Heart left ventricle (tissue), 13 donors: Measurements from ENCODE around the gene KIAA1614.

ENCODE experiments used
- POLR2A ChIP-seq, 2 donors: fragments of 450-650 bp; IDR thresholded peaks; one replicate each; pipeline ENCODE4 v1.6.1; 2017; ENCODE audit warnings: antibody characterized with exemption in 2 of 2, mild to moderate bottlenecking in 2 of 2, moderate library complexity in 2 of 2
- TF ChIP-seq, protein P1 (sequence below), 12 donors: fragments of 200-600 bp; sonication (generic) in 4 of 12; IDR thresholded peaks; one replicate each; pipeline versions ENCODE4 v1.5.0 to v1.8.0; 2018 to 2022; ENCODE audit warnings: antibody characterized with exemption in 12 of 12, mild to moderate bottlenecking in 5 of 12
- donor health status: ischemic (EF 13 %, LVEDD 7.1; RV severe dilation, severe dysfunction).
- donor health status: DM: no; HTN: yes; CAD: no.
- donor health status: DM: no; HTN: no; CAD: no.
- donor health status: ischemic (EF 25% LVEDD 6.9; RV normal size, moderate dysfunction).
- donor health status: ischemic (EF 25% LVEDD 5.7; RV mildly dilated, moderate dysfunction).
- donor health status: ischemic (EF 35%, LVEDD 5.7; RV mildly dilated, moderate dysfunction).
- donor health status: nonischemic (EF 11% LVEDD 7.7; RV severe dilation, severe dysfunction).
- donor health status: DM: yes; HTN: yes; CAD: no.
- donor health status: PGD.
- donor health status: ischemic (EF 29% LVEDD 5.4; RV normal size, mild dysfunction).
- donor health status: nonischemic (EF 23%, LVEDD 6.1; RV moderate dilation, normal function).

DNA sequence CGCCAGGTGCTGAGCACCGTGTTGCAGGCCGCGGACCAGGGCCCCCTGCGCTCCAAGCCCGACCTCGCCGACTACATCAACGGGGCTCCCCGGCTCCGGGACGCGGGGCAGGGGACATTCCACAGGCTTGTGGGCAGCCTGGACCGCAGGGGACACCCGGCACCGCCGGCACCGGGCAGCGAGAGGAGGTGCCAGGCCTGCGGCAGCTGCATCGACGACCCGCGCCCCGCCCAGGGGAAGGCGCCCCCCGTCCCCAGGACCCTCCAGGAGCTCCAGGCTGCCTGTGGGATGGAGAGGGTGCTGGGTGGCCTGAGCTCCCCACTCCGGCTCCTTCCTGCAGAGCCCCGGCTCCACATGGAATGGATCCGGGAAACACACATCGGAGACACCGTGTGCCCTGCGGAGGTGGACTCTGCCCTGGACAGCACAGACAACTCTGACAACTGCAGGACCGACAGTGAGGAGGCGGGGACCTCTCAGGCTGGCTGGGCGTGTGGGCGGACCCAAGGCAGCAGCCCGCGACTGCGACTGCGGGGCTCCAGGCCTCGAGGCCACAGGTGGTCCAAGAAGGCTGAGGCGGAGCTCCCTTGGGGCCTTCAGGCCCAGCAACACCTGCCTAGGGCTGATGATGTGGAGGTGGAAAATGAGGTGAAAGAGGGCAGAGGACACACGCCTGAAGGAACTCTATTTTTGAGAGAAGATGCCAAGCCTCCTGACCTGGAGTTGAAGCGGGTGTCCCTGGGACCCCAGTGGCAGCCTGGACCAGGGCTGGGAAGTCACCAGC, 22.8 kb downstream of the KIAA1614 start:
- TF ChIP-seq, protein P1, sequence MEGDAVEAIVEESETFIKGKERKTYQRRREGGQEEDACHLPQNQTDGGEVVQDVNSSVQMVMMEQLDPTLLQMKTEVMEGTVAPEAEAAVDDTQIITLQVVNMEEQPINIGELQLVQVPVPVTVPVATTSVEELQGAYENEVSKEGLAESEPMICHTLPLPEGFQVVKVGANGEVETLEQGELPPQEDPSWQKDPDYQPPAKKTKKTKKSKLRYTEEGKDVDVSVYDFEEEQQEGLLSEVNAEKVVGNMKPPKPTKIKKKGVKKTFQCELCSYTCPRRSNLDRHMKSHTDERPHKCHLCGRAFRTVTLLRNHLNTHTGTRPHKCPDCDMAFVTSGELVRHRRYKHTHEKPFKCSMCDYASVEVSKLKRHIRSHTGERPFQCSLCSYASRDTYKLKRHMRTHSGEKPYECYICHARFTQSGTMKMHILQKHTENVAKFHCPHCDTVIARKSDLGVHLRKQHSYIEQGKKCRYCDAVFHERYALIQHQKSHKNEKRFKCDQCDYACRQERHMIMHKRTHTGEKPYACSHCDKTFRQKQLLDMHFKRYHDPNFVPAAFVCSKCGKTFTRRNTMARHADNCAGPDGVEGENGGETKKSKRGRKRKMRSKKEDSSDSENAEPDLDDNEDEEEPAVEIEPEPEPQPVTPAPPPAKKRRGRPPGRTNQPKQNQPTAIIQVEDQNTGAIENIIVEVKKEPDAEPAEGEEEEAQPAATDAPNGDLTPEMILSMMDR (IDR thresholded peaks at IDR 0.05), result no peak
- TF ChIP-seq POLR2A (IDR thresholded peaks at IDR 0.05), result no peak
